Activated CD4-positive, alpha-beta T cell treated with anti-CD3 and anti-CD28 coated beads, Interleukin-2, amount 50 U/mL, for 16 hours (primary cell): ENCODE data around the gene SETD2.
A peak's percentile ranks its signal among the peaks of the same experiment; 100 is the strongest.
"Not testable (repeated sequence)": the region's sequence is repeated elsewhere in the genome, so short reads cannot be mapped to it uniquely, and the experiment has no call there.

ENCODE experiments used
- DNase-seq: peaks from one replicate; pipeline ENCODE4 v3.0.0-alpha.2; 2020

Gene SETD2

DNA sequence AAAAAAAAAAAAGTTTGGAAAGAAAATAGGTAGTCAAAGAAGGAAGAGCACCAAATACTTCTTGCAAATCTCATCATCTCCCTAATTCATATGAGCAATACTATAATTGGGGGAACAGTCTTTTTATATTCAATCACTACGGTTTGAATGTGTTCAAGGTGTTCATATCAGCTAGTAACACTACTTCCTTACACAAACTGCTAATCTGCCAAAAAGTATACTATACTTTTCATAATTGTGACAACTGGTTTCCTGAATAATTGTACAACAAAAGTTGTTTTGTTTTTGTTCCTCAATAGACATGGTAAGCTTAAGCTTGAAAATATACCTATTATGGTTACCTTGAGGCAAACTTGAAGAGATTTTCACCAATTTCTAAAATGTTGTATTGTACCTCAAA is 12.1 kb downstream of the SETD2 start:
- DNase-seq, result no peak

DNA sequence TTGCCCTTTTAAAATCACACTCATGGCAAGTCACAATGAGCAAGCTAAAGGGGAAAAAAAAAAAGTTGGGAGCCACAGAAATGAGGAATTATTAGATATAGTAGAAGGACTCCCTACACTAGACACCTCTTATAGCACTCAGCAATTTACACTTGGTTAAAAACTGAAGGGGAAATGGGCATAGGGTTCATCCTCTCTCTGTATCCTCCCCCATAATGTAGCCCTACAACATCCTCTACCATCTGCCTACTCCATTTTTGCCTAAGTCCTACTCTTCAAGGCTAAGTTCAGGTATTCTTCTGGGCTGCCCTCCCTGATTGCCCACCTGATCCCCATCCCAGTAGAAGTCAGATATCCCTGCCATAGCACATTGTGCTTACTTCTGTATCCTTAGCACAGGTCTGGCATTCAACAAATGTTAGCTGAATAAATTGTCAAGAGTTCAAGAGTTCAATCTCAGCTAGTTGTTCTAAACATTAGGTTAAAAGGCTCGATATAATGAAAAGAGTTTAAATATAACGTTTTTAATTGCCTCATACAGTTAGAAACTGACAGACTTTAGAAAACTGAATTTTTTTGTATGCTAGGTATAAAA is 14.5 kb downstream of the SETD2 start:
- DNase-seq, result no peak

DNA sequence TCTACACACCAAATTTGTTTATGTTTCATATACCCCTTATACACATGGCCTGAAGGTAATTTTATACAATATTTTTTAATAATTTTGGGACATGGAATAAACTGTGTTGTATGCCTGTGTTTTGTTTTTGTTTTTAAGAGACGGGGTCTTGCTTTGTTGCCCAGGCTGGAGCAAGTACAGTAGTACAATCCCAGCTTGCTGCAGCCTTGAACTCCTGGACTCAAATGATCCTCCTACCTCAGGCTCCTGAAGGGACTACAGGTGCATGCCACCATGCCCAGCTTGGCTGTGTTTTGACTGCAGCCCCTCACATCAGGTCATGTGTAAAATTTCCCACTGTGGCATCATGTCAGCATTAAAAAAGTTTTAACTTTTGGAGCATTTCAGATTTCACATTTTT is 18.6 kb downstream of the SETD2 start:
- DNase-seq, result no peak

DNA sequence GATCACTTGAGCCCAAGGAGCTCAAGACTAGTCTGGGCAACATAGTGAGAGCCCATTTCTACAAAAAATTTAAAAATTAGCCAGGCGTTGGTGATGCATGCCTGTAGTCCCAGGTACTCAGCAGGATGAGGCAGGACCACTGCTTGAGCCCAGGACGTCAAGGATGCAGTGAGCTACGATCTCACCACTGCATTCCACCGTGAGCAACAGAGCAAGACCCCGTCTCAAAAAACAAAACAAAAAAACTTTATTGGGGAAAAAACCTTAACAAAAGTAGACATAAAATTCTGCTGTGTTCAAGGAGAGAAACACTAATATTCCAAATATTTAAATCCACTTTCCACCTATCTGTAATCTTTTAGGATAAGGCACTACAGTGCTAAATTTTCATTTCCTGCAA is 20.8 kb downstream of the SETD2 start:
- DNase-seq, result no peak

DNA sequence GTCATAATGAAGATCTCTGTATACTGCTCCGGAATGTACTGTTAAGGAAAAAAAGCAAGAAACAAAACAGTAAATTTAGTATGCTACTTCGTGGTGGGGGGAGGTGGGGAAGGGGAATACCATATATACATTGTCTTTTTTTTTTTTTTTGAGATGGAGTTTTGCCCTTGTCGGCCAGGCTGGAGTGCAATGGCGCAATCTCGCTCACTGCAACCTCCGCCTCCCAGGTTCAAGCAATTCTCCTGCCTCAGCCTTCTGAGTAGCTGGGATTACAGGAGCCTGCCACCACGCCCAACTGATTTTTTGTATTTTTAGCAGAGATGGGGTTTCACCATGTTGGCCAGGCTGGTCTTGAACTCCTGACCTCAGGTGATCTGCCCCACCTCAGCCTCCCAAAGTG is 21.4 kb downstream of the SETD2 start:
- not testable (repeated sequence) for DNase-seq

DNA sequence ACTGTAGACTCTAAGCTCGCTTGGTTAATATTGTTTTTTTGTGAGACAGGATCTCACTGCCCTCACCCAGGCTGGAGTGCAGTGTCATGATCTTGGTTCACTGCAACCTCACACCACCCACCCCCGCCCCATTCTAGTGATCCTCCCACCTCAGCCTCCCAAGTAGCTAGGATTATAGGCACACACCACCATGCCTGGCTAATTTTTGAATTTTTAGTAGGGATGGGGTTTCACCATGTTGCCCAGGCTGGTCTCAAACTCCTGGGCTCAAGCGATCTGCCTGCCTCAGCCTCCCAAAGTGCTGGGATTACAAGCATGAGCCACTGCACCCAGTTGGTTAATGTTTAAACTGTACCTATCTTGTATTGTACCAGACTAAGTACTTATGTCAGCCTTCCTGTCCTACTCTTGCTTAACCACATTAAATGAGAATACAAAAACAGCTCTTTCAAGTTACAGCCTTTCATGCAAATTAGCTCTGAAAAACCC is 22.9 kb downstream of the SETD2 start:
- DNase-seq, result not testable (repeated sequence)

DNA sequence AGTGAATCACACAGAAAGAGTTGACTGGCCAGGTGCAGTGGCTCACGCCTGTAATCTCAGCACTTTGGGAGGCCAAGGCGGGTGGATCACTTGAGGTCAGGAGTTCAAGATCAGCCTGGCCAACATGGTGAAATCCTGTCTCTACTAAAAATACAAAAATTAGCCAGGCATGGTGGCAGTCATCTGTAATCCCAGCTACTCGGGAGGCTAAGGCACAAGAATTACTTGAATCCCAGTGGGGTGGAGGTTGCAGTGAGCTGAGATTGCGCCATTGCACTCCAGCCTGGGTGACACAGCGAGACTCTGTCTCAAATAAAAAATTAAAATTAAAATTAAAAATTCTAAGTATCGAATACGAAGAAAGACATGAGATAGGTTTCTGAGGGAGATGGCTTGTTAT is 23.4 kb downstream of the SETD2 start:
- DNase-seq, result not testable (repeated sequence)

DNA sequence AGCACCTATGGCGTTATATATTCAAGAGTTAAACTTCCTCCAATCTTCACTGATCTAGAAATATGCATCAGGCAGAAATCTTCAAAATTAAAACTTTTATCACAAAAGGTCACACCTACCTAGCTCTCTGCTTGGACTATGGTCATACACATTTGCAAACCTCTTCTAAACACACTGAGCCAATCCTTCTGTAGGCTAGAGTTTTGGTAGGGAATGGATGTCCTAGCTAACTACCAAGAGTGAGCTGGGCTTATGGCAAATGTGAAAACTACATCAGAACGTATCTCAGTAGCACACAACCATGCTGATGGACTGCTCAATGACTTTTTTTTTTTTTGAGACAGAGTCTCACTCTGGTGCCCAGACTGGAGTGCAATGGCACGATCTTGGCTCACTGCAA is 29.6 kb downstream of the SETD2 start:
- DNase-seq, result no peak

DNA sequence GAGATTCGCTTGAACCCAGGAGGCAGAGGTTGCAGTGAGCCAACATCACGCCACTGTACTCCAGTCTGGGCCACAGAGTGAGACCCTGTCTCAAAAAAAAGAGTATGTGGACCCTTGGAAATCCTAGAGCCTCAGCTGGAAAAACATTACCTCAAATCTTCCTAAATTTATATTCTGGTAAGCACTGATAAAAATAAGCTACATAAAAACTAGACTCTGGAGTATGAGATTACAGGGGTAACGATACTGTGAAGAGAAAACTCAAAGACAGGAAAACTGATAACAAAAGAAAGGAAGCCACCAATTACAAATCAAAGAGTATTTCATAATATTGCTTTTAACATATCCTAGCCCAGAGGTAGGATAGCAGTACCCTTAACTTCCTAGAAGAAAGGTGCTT is 30.3 kb downstream of the SETD2 start:
- DNase-seq, result no peak

- DNase-seq, result no peak
Observed at GRCh38 chr3:47130557-47130956, 33.4 kb downstream of the SETD2 start.

GRCh38 chr3:47128137-47128536 is 35.8 kb downstream of the SETD2 start:
- DNase-seq, result no peak

DNA sequence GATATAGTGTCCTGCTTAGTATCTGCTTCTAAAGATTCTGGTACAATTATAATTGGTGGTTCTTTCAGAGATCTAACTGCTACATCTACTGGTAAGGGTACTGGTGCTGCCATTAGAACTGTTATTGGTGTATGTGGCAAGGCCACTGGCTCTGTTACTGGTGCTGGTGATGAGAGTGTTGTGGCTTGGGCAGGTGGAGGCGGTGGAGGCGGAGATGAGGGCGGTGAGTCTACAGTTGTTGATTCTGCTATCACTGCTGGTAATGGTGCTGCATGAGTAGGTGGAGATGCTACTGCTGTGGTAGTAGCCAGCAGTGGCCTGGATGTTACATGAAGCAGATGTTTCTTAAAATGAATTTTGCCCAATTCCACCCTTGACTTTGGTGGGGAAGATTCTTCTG is 40.1 kb downstream of the SETD2 start:
- DNase-seq, result no peak

DNA sequence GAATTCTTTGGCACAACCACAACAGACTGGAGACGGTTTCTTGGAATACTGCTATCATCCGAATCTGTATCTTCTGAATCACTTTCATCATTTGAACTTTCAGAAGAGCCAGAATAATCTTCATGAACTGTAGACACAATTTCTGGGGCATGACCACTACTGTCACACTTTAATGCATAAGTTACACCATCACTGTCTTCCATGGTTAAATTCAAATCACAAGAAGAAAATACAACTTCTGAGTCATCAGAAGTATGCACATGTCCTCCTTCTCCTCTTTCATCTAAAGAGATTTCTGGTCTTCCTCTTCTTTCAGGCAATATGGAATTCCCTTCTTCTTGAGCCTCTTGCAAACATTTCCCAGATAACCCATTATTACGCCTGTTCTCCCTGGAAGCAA is 42.5 kb downstream of the SETD2 start:
- no peak for DNase-seq

GRCh38 chr3:47120138-47120537 is 43.8 kb downstream of the SETD2 start:
- DNase-seq, result peak; percentile 29

GRCh38 chr3:47119387-47119786 is 44.5 kb downstream of the SETD2 start:
- DNase-seq, result not testable (repeated sequence)

DNA sequence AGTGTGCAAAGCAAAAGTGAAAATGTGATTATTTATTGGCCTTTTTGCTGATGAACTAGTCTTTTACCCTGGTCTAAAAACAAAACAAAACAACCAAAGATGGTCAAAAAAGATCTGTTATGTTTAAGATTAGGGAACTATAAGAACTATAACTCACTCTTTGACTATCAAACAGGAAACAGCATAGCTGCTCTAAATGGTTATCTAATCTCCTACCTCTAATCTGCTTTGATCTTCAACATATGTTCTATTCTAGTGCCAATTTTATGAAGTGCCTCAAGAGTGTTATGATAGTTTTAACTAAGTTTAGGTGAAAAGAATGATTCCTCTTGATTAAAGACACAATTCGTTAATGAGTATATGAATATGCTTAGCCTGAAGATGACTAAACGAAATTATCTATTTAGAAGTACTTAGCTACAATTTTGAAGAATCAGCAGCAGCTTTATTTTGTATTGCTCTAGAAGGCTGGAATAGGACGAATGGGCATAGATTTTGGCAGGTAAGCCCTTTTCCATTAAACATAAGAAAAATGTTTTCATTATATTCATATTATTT is 46.0 kb downstream of the SETD2 start:
- DNase-seq, result peak; percentile 2

GRCh38 chr3:47115524-47115923 is 48.4 kb downstream of the SETD2 start:
- DNase-seq, result not testable (repeated sequence)

GRCh38 chr3:47113669-47114365 is 50.1 kb downstream of the SETD2 start:
- no peak for DNase-seq

DNA sequence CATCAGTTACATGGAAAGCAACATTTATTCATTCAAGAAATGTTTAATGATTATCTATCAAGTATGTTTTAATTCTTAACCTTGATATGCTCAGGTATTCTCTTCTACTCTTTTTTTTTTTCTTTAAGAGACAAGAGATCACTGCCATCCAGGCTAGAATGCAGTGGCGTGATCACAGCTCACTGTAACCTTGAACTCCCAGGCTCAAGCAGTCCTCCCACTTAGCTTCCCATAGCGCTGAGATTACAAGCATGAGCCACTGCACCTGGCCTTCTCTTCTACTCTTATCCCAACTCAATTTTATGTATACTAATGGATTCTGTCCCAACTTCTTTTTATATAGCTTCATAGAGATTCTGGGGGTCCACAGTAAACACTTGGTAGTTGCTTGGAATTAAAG is 50.9 kb downstream of the SETD2 start:
- DNase-seq, result no peak

DNA sequence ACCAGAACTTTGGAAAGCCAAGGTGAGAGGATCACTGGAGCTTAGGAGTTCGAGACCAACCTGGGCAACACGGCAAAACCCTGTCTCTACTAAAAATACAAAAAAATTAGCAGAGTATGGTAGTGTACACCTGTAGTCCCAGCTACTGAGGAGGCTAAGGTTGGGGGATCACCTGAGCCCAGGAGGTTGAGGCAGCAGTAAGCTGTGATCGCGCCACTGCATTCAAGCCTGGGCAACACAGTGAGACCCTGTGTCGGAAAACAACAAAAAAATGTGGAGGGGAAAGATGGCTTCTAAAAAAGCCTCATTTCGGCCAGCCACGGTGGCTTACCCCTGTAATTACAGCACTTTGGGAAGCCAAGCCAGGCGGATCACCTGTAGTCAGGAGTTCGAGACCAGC is 54.5 kb downstream of the SETD2 start:
- no peak for DNase-seq

- no peak for DNase-seq
Observed at GRCh38 chr3:47108546-47108945, 55.4 kb downstream of the SETD2 start.

DNA sequence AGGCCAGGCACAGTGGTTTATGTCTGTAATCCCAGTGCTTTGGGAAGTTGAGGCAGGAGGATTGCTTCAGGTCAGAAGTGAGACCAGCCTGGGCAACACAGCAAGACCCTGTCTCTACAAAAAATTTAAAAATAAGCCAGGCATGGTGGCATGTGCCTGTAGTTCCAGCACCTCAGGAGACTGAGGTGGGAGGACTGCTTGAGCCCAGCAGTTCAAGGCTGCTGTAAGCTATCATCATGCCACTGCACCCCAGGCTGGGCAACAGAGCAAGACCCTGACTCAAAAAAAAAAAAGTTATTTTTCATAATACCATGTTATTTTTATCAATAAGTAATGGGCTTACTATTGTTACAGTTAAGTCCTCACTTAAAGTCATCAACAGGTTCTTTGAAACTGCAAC is 59.7 kb downstream of the SETD2 start:
- no peak for DNase-seq

GRCh38 chr3:47103619-47104018 is 60.3 kb downstream of the SETD2 start:
- DNase-seq, result no peak

GRCh38 chr3:47102081-47102600 is 61.8 kb downstream of the SETD2 start:
- DNase-seq, result no peak
